HG02798 (cell line): ENCODE measurements around the gene NKX1-2.
"Not testable (repeated sequence)": the region's sequence is repeated elsewhere in the genome, so short reads cannot be mapped to it uniquely, and the experiment has no call there.

Source experiments
- ATAC-seq: cut with Tn5 transposase; IDR thresholded peaks from one replicate; pipeline ENCODE4 v1.9.1; 2021; ENCODE audit warnings: mild to moderate bottlenecking; ENCODE audit not compliant: unreplicated experiment, poor library complexity

Gene NKX1-2

GRCh38 chr10:124453960-124454610, 4.2 kb upstream of the NKX1-2 start:
- ATAC-seq, result no peak

GRCh38 chr10:124451276-124451675, 1.4 kb upstream of the NKX1-2 start:
- ATAC-seq, result no peak

GRCh38 chr10:124450783-124451057, 885 bp upstream of the NKX1-2 start:
- ATAC-seq, result no peak

- ATAC-seq, result no peak
Measured at GRCh38 chr10:124449170-124450011, 444 bp downstream of the NKX1-2 start.

GRCh38 chr10:124448696-124449169, 1.1 kb downstream of the NKX1-2 start:
- ATAC-seq, result no peak

- no peak for ATAC-seq
Measured at GRCh38 chr10:124447751-124448466, 1.9 kb downstream of the NKX1-2 start.

- no peak for ATAC-seq
Measured at GRCh38 chr10:124446830-124447750, 2.7 kb downstream of the NKX1-2 start.

GRCh38 chr10:124441694-124442093, 8.1 kb downstream of the NKX1-2 start:
- ATAC-seq, result not testable (repeated sequence)

GRCh38 chr10:124436191-124436638, 13.6 kb downstream of the NKX1-2 start:
- peak; percentile 62 for ATAC-seq

GRCh38 chr10:124435683-124436082, 14.2 kb downstream of the NKX1-2 start:
- not testable (repeated sequence) for ATAC-seq

GRCh38 chr10:124433461-124433860, 16.4 kb downstream of the NKX1-2 start:
- ATAC-seq, result no peak

- no peak for ATAC-seq
Measured at GRCh38 chr10:124430077-124430476, 19.8 kb downstream of the NKX1-2 start.

- ATAC-seq, result no peak
Measured at GRCh38 chr10:124429576-124429975, 20.3 kb downstream of the NKX1-2 start.

GRCh38 chr10:124428207-124428777, 21.5 kb downstream of the NKX1-2 start:
- no peak for ATAC-seq

GRCh38 chr10:124425227-124425962, 24.4 kb downstream of the NKX1-2 start:
- no peak for ATAC-seq

- ATAC-seq, result no peak
Measured at GRCh38 chr10:124423813-124424212, 26.0 kb downstream of the NKX1-2 start.

GRCh38 chr10:124422742-124423141, 27.1 kb downstream of the NKX1-2 start:
- ATAC-seq, result no peak

- ATAC-seq, result no peak
Measured at GRCh38 chr10:124420254-124420653, 29.6 kb downstream of the NKX1-2 start.

GRCh38 chr10:124419635-124420034, 30.2 kb downstream of the NKX1-2 start:
- ATAC-seq, result no peak
